Liver (tissue), 9 donors: ENCODE results near the gene FGD2. TPM values are rescaled to one million over a fixed set of nuclear protein-coding genes. Genes with fewer than 3 reads are reported as not detected.

Source experiments
- DNase-seq: peaks from one replicate; pipeline ENCODE4 v3.0.0-alpha.2; 2017; ENCODE audit warnings: low spot score
- H3K27ac ChIP-seq, 2 donors: one replicate each; pipeline ENCODE4 v1.7.0; 2013; ENCODE audit warnings: inconsistent platforms in 2 of 2, low read length in 2 of 2, control low read depth in 1 of 2, low read depth in 1 of 2, mild to moderate bottlenecking in 1 of 2
- H3K27me3 ChIP-seq, 4 donors: one replicate each; pipeline versions ENCODE4 v1.6.1 to v1.7.0; 2013; ENCODE audit warnings: low read length in 3 of 4, inconsistent platforms in 1 of 4, mild to moderate bottlenecking in 1 of 4, moderate library complexity in 1 of 4; ENCODE audit not compliant: control insufficient read depth in 4 of 4, insufficient read depth in 4 of 4
- H3K36me3 ChIP-seq, 4 donors: one replicate each; pipeline versions ENCODE4 v1.6.1 to v1.7.0; 2013; ENCODE audit warnings: low read length in 3 of 4, mild to moderate bottlenecking in 3 of 4, low read depth in 1 of 4, moderate library complexity in 1 of 4; ENCODE audit not compliant: control insufficient read depth in 4 of 4, insufficient read depth in 3 of 4
- H3K4me1 ChIP-seq, 4 donors: one replicate each; pipeline versions ENCODE4 v1.6.1 to v1.7.0; 2013; ENCODE audit warnings: low read length in 3 of 4, mild to moderate bottlenecking in 3 of 4, moderate library complexity in 1 of 4; ENCODE audit not compliant: control insufficient read depth in 4 of 4, insufficient read depth in 4 of 4
- H3K4me3 ChIP-seq, 3 donors: one replicate each; pipeline versions ENCODE4 v1.6.1 to v1.7.0; 2013; ENCODE audit warnings: low read length in 3 of 3, control low read depth in 1 of 3, low read depth in 1 of 3, mild to moderate bottlenecking in 1 of 3
- H3K9ac ChIP-seq, 2 donors: one replicate each; pipeline ENCODE4 v1.7.0; 2013; ENCODE audit warnings: low read length in 2 of 2, mild to moderate bottlenecking in 2 of 2, moderate library complexity in 2 of 2, control low read depth in 1 of 2, low read depth in 1 of 2
- H3K9me3 ChIP-seq, 4 donors: one replicate each; pipeline versions ENCODE4 v1.6.1 to v1.7.0; 2013; ENCODE audit warnings: low read length in 3 of 4; ENCODE audit not compliant: control insufficient read depth in 4 of 4
- ATF3 ChIP-seq: IDR thresholded peaks from 2 replicates; pipeline ENCODE4 v1.6.1; 2016; ENCODE audit warnings: antibody characterized with exemption
- CTCF ChIP-seq: fragments of 150-350 bp; IDR thresholded peaks from 2 replicates; pipeline ENCODE4 v1.5.1; 2017; ENCODE audit warnings: improper control_type of control experiment, low read depth, low read length; ENCODE audit not compliant: missing input control
- EGR1 ChIP-seq, 2 donors: IDR thresholded peaks; 2 replicates each; pipeline ENCODE4 v1.6.1; 2016 to 2018; ENCODE audit warnings: antibody characterized with exemption in 2 of 2, low read depth in 2 of 2
- FOXA1 ChIP-seq: IDR thresholded peaks from 2 replicates; pipeline ENCODE4 v1.6.1; 2016; ENCODE audit warnings: antibody characterized with exemption
- FOXA2 ChIP-seq: IDR thresholded peaks from 2 replicates; pipeline ENCODE4 v1.6.1; 2016; ENCODE audit warnings: antibody characterized with exemption
- GABPA ChIP-seq, 2 donors: IDR thresholded peaks in 1 of 2; conservative IDR thresholded peaks in 1 of 2; 2 replicates each; pipeline ENCODE4 v1.6.1; 2016; ENCODE audit warnings: antibody characterized with exemption in 2 of 2, mild to moderate bottlenecking in 1 of 2, moderate library complexity in 1 of 2
- HNF4A ChIP-seq, 2 donors: conservative IDR thresholded peaks; 2 replicates each; pipeline ENCODE4 v1.6.1; 2016; ENCODE audit warnings: antibody characterized with exemption in 2 of 2, mild to moderate bottlenecking in 2 of 2
- HNF4G ChIP-seq: IDR thresholded peaks from 2 replicates; pipeline ENCODE4 v1.6.1; 2016; ENCODE audit warnings: antibody characterized with exemption
- JUND ChIP-seq, 2 donors: IDR thresholded peaks; 2 replicates each; pipeline ENCODE4 v1.6.1; 2016; ENCODE audit warnings: antibody characterized with exemption in 2 of 2
- NR2F2 ChIP-seq: IDR thresholded peaks from 2 replicates; pipeline ENCODE4 v1.6.1; 2016; ENCODE audit warnings: antibody characterized with exemption
- RAD21 ChIP-seq, 2 donors: IDR thresholded peaks; 2 replicates each; pipeline ENCODE4 v1.6.1; 2016; ENCODE audit warnings: antibody characterized with exemption in 2 of 2, mild to moderate bottlenecking in 2 of 2
- REST ChIP-seq: IDR thresholded peaks from 2 replicates; pipeline ENCODE4 v1.6.1; 2016; ENCODE audit warnings: antibody characterized with exemption, mild to moderate bottlenecking
- RXRA ChIP-seq, 2 donors: IDR thresholded peaks; 2 replicates each; pipeline ENCODE4 v1.6.1; 2017 to 2018; ENCODE audit warnings: antibody characterized with exemption in 2 of 2, mild to moderate bottlenecking in 1 of 2
- SP1 ChIP-seq: IDR thresholded peaks from 2 replicates; pipeline ENCODE4 v1.6.1; 2018; ENCODE audit warnings: antibody characterized with exemption, mild to moderate bottlenecking
- TAF1 ChIP-seq: conservative IDR thresholded peaks from 2 replicates; pipeline ENCODE4 v1.6.1; 2016; ENCODE audit warnings: antibody characterized with exemption, mild to moderate bottlenecking
- YY1 ChIP-seq: IDR thresholded peaks from 2 replicates; pipeline ENCODE4 v1.6.1; 2016; ENCODE audit warnings: antibody characterized with exemption, mild to moderate bottlenecking
- WGBS: extraction: QIAGEN DNeasy Blood & Tissue Kit; methylation state at CpG from one replicate; pipeline ENCODE4 v1.1.7; 2013; 5-methylcytosine and 5-hydroxymethylcytosine counted together
- polyA plus RNA-seq, 2 donors: library from polyadenylated mRNA; stranded (reverse) in 1 of 2; unstranded in 1 of 2; fragments of 200-250 nt in 1 of 2; fragments of >200 nt in 1 of 2; fragmentation: Nextera tagmentation in 1 of 2; extraction: Ambion mirVana in 1 of 2; gene quantifications; one replicate each; pipeline versions ENCODE4 v1.2.1 to v1.2.3, GENCODE V29; 2013 to 2015
- total RNA-seq, 2 donors: library from RNA; depleted of rRNA; stranded (reverse); fragments of >200 nt; gene quantifications; one replicate each; pipeline ENCODE4 v1.2.3, GENCODE V29; 2014
- TF ChIP-seq, protein P1 (sequence below): IDR thresholded peaks from 2 replicates; pipeline ENCODE4 v1.6.1; 2016; ENCODE audit warnings: antibody characterized with exemption
- donor health status: healthy.
- donor health status: healthy.
- donor health status: healthy.
- donor health status: healthy.
- donor health status: healthy.

FGD2 gene
- total and polyA plus RNA-seq, 4 donors = 4.6 to 24.4 (median 9.1) TPM

DNA sequence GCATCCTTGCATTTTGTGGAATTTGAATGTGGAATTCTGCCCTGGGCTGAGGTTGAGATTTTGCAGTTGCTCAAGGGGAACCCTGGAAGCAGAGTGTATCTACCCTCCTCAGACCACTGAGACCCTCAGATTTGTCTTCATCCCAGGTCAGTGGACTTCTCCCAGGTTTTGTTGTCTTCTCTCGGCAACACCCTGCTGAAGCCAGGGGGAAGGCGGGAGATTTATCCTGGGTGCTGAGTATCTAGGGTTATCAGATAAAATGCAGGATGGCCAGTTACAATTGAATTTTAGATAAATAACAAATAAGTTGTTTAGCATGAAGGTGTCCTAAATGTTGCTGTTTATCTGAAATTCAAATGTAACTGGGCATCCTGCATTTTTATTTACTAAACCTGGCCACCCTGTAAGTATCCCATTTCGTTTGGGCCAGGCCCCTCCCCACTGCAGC, 43.0 kb downstream of the FGD2 start:
- no peak overlapping the region for H3K9ac ChIP-seq
- no peak for TF ChIP-seq FOXA1
- TF ChIP-seq FOXA2 = no peak
- TF ChIP-seq HNF4A (conservative IDR thresholded peaks at IDR 0.05) = no peak
- no peak for TF ChIP-seq SP1
- no peak for TF ChIP-seq TAF1
- TF ChIP-seq NR2F2 = no peak
- TF ChIP-seq JUND (IDR thresholded peaks at IDR 0.05) = no peak
- TF ChIP-seq REST = no peak
- TF ChIP-seq RAD21 (IDR thresholded peaks at IDR 0.05) = no peak
- TF ChIP-seq, protein P1, sequence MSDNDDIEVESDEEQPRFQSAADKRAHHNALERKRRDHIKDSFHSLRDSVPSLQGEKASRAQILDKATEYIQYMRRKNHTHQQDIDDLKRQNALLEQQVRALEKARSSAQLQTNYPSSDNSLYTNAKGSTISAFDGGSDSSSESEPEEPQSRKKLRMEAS = no peak
- no peak for TF ChIP-seq HNF4G
- TF ChIP-seq EGR1 (IDR thresholded peaks at IDR 0.05; ENCODE audit: low read depth in 2 of 2) = no peak
- TF ChIP-seq YY1 = no peak
- TF ChIP-seq GABPA (IDR thresholded peaks at IDR 0.05 in 1 of 2, conservative IDR thresholded peaks at IDR 0.05 in 1 of 2) = no peak
- TF ChIP-seq ATF3 = no peak
- no peak for TF ChIP-seq CTCF
- no peak for DNase-seq
- H3K9me3 ChIP-seq = no peaks in the 10 kb centered on the region
- no peak overlapping the region for H3K4me3 ChIP-seq
- no peaks in the 10 kb centered on the region for H3K27me3 ChIP-seq
- H3K27ac ChIP-seq = no peak overlapping the region
- 86% methylated on average over 3 of the region's 3 CpGs for WGBS
- H3K4me1 ChIP-seq = peaks cover 6 to 18% (median 13%) of the 10 kb centered on the region in 4 donors
- no peaks in the 10 kb centered on the region for H3K36me3 ChIP-seq

DNA sequence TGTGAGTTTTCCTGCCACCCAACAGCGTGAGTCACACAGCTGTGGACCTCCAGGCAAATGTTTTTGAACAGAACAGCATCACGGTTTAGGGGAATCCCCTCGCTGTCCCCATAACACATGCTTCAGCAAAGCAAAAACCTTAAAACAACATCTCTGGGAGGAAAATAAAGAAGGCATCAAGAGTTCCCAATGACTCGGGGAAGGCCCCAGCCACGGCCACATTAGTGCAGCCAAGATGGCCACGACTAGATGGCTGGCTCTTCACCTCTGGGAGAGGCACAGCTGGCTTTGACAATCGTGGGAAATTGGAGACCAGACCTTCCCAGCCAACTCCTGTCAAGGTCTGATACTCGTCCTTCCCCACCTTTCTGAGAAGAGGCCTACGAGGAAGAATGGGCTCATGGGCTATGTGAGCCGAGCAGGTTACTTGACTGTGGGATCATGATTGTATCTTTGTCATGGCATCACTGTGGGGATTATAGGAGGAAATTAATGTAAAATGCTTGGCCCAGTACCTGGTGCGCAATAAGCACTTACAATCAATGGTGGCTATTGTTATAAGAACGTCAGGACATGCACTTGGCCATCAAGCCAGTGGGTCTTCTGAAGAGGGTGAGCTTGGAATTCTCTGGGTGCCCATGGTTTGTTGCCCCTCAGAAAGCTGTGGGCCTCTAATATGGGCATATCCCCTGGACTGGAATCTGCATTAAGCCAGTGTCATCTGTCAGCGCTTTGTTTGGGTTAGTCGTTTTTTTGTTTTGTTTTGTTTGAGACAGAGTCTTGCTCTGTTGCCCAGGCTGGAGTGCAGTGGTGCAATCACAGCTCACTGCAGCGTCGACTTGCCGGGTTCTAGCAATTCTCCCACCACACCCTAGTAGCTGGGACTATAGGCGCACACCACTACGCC, 43.6 kb downstream of the FGD2 start:
- WGBS = 84% methylated on average over 19 of the region's 19 CpGs
- H3K4me3 ChIP-seq = no peak overlapping the region
- no peaks in the 10 kb centered on the region for H3K9me3 ChIP-seq
- no peaks in the 10 kb centered on the region for H3K27me3 ChIP-seq
- no peak overlapping the region for H3K9ac ChIP-seq
- TF ChIP-seq YY1 (no peak), REST (no peak), RXRA (IDR thresholded peaks at IDR 0.05) (no peak), JUND (IDR thresholded peaks at IDR 0.05) (no peak), FOXA2 (no peak)
- peaks cover 6 to 18% (median 13%) of the 10 kb centered on the region in 4 donors for H3K4me1 ChIP-seq
- H3K36me3 ChIP-seq = no peaks in the 10 kb centered on the region
- no peak for DNase-seq
- H3K27ac ChIP-seq = no peak overlapping the region
